ENCODE measurements around the gene DHRS7B. TPM values are rescaled to one million over a fixed set of nuclear protein-coding genes. Genes with fewer than 3 reads are reported as not detected.

The DHRS7B gene
- total and polyA plus RNA-seq, 4 donors: 14.3 to 21.9 (median 18.7) TPM

DNA sequence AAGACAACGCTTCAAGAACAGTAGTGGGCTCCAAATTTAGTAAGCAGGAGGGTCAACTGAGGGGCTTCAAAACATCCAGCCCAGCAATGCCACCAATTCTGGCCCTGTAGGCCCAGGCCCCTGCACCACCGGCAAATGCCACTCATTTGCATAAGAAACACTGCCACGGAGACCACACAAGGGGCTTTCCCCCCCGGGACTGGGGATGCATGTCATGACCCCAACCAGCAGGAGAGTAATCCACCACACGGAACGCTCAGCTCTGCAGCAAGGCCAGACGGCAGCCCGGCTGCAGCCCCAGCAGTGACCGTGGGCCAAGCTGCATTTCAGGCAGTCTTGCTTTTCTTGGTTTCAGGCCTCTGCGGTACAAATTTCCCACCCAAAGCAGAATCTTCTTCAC lies 73.1 kb downstream of the DHRS7B start:
- DNase-seq (ENCODE audit: low spot score): no peak
- TF ChIP-seq TAF1 (conservative IDR thresholded peaks at IDR 0.05): no peak
- peaks cover 0 to 3% (median 0%) of the 10 kb centered on the region in 4 donors for H3K4me1 ChIP-seq (ENCODE audit: control insufficient read depth in 4 of 4, insufficient read depth in 4 of 4, low read length in 3 of 4)
- no peak overlapping the region for H3K4me3 ChIP-seq (ENCODE audit: low read depth in 1 of 3, low read length in 3 of 3)
- no peaks in the 10 kb centered on the region for H3K9me3 ChIP-seq (ENCODE audit: control insufficient read depth in 4 of 4, low read length in 3 of 4)
- no peaks in the 10 kb centered on the region for H3K27me3 ChIP-seq (ENCODE audit: control insufficient read depth in 4 of 4, insufficient read depth in 4 of 4, low read length in 3 of 4)
- H3K9ac ChIP-seq (ENCODE audit: low read depth in 1 of 2, low read length in 2 of 2): no peak overlapping the region
- 82% methylated on average over 10 of the region's 10 CpGs for whole genome bisulfite sequencing
- peaks cover 5 to 18% (median 11%) of the 10 kb centered on the region in 4 donors for H3K36me3 ChIP-seq (ENCODE audit: control insufficient read depth in 4 of 4, insufficient read depth in 3 of 4, low read depth in 1 of 4, low read length in 3 of 4)
- no peak overlapping the region for H3K27ac ChIP-seq (ENCODE audit: low read depth in 1 of 2, low read length in 2 of 2)

DNA sequence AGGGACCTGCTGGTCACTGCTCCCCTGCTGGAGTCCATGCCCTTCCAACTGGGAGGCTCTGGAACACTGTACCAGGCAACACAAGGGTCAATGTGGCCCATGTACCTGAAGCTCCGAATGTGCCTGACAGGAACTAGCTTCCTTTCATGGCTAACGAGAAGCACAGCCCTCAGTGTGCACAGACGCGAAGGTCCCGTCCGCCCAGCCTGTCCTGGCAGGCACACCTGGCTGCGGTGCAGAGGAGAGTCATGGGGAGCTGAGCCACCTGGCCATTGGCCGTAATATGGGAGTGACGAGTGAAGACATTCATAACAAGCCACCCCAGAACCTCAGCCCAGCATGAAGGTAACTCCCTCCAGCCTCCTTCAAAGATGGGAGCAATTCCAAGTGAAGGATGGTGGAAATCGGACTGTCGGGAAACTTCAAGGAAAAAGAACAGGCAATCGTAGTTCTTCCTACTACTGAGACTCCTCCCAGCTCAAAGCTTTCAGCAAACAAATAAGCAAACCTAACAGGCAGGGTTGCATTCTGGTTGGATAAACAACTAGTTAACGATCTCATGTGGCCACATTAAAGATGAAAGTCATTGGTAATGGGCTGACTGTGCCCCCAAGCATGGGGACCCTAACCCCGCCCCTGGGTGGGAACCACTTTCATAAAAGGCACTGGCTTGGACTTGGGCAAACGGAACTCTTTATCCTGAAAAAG lies 74.0 kb downstream of the DHRS7B start:
- DNase-seq (ENCODE audit: low spot score): no peak
- Histone ChIP-seq H3K36me3 (ENCODE audit: control insufficient read depth in 4 of 4, insufficient read depth in 3 of 4, low read depth in 1 of 4, low read length in 3 of 4) (peaks cover 5 to 18% (median 11%) of the 10 kb centered on the region in 4 donors), H3K27me3 (ENCODE audit: control insufficient read depth in 4 of 4, insufficient read depth in 4 of 4, low read length in 3 of 4) (no peaks in the 10 kb centered on the region), H3K9me3 (ENCODE audit: control insufficient read depth in 4 of 4, low read length in 3 of 4) (no peaks in the 10 kb centered on the region), H3K4me3 (ENCODE audit: low read depth in 1 of 3, low read length in 3 of 3) (no peak overlapping the region), H3K9ac (ENCODE audit: low read depth in 1 of 2, low read length in 2 of 2) (no peak overlapping the region), H3K27ac (ENCODE audit: low read depth in 1 of 2, low read length in 2 of 2) (no peak overlapping the region), H3K4me1 (ENCODE audit: control insufficient read depth in 4 of 4, insufficient read depth in 4 of 4, low read length in 3 of 4) (peaks cover 0 to 3% (median 0%) of the 10 kb centered on the region in 4 donors)
- WGBS: 92% methylated on average over 15 of the region's 15 CpGs
- TF ChIP-seq, protein P1, sequence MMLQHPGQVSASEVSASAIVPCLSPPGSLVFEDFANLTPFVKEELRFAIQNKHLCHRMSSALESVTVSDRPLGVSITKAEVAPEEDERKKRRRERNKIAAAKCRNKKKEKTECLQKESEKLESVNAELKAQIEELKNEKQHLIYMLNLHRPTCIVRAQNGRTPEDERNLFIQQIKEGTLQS (IDR thresholded peaks at IDR 0.05): no peak
- TF ChIP-seq HNF4G (IDR thresholded peaks at IDR 0.05) (no peak), NR2F2 (IDR thresholded peaks at IDR 0.05) (no peak)

DNA sequence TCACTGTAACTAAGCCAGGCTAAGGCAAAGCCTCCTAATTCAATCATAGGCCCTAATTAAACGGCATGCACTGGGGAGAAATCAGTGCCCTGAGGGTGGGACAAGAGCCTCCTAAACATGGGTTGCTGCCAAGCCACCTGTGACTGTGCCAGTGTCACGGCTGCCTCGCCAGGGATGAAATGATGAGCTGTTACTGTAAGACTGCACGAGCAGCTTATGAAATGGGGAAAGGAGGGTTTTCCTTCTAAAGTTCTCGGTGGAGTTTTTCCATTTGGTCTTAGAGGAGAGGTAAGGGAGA lies 74.5 kb downstream of the DHRS7B start:
- DNase-seq (ENCODE audit: low spot score): no peak
- Histone ChIP-seq H3K27ac (ENCODE audit: low read depth in 1 of 2, low read length in 2 of 2) (no peak overlapping the region), H3K36me3 (ENCODE audit: control insufficient read depth in 4 of 4, insufficient read depth in 3 of 4, low read depth in 1 of 4, low read length in 3 of 4) (peaks cover 5 to 18% (median 11%) of the 10 kb centered on the region in 4 donors), H3K9me3 (ENCODE audit: control insufficient read depth in 4 of 4, low read length in 3 of 4) (no peaks in the 10 kb centered on the region), H3K4me3 (ENCODE audit: low read depth in 1 of 3, low read length in 3 of 3) (no peak overlapping the region), H3K27me3 (ENCODE audit: control insufficient read depth in 4 of 4, insufficient read depth in 4 of 4, low read length in 3 of 4) (no peaks in the 10 kb centered on the region), H3K4me1 (ENCODE audit: control insufficient read depth in 4 of 4, insufficient read depth in 4 of 4, low read length in 3 of 4) (peaks cover 0 to 3% (median 0%) of the 10 kb centered on the region in 4 donors), H3K9ac (ENCODE audit: low read depth in 1 of 2, low read length in 2 of 2) (no peak overlapping the region)
- WGBS: 88% methylated on average over 5 of the region's 5 CpGs
- TF ChIP-seq RAD21 (IDR thresholded peaks at IDR 0.05) (no peak), TAF1 (conservative IDR thresholded peaks at IDR 0.05) (no peak), SP1 (IDR thresholded peaks at IDR 0.05) (no peak), FOXA1 (IDR thresholded peaks at IDR 0.05) (no peak), RXRA (IDR thresholded peaks at IDR 0.05) (no peak), JUND (IDR thresholded peaks at IDR 0.05) (no peak), GABPA (IDR thresholded peaks at IDR 0.05 in 1 of 2, conservative IDR thresholded peaks at IDR 0.05 in 1 of 2) (no peak), EGR1 (IDR thresholded peaks at IDR 0.05; ENCODE audit: low read depth in 2 of 2) (no peak), FOXA2 (IDR thresholded peaks at IDR 0.05) (no peak)
- TF ChIP-seq, protein P2, sequence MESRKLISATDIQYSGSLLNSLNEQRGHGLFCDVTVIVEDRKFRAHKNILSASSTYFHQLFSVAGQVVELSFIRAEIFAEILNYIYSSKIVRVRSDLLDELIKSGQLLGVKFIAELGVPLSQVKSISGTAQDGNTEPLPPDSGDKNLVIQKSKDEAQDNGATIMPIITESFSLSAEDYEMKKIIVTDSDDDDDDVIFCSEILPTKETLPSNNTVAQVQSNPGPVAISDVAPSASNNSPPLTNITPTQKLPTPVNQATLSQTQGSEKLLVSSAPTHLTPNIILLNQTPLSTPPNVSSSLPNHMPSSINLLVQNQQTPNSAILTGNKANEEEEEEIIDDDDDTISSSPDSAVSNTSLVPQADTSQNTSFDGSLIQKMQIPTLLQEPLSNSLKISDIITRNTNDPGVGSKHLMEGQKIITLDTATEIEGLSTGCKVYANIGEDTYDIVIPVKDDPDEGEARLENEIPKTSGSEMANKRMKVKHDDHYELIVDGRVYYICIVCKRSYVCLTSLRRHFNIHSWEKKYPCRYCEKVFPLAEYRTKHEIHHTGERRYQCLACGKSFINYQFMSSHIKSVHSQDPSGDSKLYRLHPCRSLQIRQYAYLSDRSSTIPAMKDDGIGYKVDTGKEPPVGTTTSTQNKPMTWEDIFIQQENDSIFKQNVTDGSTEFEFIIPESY (IDR thresholded peaks at IDR 0.05): no peak
- TF ChIP-seq, protein P3, sequence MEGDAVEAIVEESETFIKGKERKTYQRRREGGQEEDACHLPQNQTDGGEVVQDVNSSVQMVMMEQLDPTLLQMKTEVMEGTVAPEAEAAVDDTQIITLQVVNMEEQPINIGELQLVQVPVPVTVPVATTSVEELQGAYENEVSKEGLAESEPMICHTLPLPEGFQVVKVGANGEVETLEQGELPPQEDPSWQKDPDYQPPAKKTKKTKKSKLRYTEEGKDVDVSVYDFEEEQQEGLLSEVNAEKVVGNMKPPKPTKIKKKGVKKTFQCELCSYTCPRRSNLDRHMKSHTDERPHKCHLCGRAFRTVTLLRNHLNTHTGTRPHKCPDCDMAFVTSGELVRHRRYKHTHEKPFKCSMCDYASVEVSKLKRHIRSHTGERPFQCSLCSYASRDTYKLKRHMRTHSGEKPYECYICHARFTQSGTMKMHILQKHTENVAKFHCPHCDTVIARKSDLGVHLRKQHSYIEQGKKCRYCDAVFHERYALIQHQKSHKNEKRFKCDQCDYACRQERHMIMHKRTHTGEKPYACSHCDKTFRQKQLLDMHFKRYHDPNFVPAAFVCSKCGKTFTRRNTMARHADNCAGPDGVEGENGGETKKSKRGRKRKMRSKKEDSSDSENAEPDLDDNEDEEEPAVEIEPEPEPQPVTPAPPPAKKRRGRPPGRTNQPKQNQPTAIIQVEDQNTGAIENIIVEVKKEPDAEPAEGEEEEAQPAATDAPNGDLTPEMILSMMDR (IDR thresholded peaks at IDR 0.05; ENCODE audit: low read depth, low read length, missing input control): no peak

Measured in liver (tissue), 9 donors.